Stimulated activated CD8-positive, alpha-beta memory T cell treated with anti-CD3 and anti-CD28 coated beads, Interleukin-12 subunit alpha, Interleukin-12 subunit beta, amount 100 ng/mL, for 4 hours (primary cell): ENCODE data around the gene CPE.

Experiments used
- DNase-seq: peaks from one replicate; pipeline ENCODE4 v3.0.0-alpha.2; 2020; ENCODE audit warnings: low read depth

CPE gene

DNA sequence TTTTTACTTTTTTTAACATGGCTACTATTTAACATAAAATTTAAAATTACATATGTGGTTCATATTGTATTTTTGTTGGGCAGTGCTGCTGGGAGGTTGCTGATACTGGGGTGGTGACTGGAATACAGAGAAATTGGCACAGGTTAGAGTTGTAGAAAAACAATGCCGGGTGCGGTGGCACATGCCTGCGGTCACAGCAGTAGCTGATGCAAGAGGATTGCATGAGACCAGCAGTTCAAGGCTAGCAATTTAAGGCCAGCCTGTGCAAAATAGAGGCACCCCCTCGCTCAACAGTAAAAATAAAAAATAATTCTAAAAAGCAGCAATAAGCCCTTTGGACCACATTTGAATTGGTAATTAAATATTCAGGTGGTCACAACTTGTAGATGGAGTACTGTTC, 11.8 kb upstream of the CPE start:
- DNase-seq, result no peak

DNA sequence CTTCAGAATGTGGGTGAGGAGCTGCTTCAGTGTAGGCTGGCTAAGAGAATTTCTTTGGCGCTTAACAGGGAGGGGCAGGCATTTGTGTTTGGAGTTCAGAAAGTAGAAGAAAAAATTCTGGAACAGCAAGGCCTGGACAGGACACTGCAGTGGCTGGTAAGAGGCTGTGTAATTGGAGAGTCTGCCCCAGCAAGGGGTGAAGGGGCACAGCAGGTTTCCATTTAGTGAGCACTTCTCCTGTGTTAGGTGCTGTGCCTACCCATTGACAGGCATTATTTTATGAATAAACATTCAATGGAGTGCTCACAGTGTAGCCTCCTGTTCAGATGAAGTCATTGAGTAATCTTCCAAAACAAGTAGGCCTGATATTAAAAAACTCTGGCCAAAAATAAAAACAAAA, 10.7 kb upstream of the CPE start:
- no peak for DNase-seq

DNA sequence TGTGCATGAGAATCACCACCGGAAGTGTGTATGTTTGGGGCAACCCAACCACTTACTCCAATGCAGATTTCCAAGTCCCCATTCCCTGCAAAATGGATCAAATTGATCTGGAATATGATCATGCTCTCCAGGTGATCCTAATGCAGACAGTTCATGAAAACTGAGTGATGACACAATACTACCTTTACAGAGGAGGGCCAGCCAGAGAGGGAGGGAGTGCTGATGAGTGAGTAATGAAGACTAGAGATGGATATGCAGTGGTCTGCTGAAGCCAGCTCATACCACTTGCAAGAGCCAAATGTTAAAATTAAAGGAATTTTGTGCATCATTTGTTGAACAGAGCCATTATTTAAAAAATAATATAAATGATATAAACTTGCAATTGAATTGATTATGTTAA, 10.2 kb upstream of the CPE start:
- no peak for DNase-seq

DNA sequence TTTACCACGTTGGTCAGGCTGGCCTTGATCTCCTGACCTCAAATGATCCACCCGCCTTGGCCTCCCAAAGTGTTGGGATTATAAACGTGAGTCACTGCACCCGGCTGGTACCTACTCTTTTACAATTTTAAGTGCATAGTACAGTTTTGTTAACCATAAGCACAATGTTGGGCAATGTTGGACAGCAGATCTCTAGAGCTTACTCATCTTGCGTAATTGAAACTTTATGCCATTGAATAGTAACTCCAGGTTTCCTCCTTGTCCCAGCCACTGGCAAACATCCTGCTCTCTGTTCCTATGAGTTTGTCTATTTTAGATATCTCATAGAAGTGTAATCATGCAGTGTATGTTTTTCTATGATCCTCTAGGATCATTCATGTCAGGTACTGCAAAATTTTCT, 9.3 kb upstream of the CPE start:
- no peak for DNase-seq

DNA sequence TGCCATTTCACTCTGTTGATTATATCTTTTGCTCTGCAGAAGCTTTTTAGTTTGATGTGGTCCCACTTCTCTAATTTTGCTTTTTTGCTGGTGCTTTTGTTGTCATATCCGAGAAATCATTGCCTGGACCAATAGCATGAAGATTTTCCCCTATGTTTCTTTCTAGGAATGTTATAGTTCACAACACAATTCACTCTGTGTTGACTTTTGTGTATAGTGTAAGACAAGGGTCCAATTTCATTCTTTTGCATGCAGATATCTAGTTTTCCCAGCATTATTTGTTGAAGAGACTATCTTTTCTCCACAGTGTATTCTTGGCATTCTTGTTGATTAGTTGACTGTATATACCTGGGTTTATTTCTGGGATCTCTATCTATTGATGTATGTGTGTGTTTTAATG, 8.3 kb upstream of the CPE start:
- no peak for DNase-seq

DNA sequence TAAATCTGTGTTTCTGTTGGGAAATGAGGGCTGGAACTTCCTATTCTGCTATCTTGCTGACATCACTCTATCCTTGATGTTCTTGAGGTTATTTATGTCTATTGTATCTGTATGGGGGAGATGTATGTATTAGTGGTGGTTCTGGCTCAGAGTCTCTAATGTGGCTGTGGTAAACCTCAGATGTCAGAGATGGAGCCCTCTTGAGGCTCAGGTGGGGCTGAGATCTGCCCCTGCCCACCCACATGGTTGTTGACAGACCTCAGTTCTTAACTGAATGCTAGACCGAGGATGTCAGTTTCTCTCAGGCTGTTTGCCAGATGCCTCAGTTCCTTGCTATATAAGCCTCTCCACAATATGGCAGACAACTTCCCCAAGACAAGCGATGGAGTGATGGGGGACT, 3.3 kb upstream of the CPE start:
- no peak for DNase-seq

DNA sequence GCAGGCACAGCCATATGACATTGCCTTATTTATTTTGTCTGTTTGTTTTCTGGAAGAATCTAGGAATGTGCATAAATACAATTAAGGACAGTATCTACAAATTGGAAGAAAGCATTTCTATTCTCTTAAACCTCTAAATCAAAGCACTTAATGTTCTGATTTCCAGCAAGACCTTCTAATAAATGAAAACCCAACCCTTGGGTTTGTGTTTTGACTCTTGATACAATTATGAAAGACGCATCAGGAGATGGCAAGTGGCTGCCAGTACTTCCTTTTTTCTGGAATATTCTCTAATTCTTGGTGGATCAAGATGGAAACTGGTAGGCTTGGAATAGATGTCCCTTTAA, 437 bp upstream of the CPE start:
- no peak for DNase-seq

DNA sequence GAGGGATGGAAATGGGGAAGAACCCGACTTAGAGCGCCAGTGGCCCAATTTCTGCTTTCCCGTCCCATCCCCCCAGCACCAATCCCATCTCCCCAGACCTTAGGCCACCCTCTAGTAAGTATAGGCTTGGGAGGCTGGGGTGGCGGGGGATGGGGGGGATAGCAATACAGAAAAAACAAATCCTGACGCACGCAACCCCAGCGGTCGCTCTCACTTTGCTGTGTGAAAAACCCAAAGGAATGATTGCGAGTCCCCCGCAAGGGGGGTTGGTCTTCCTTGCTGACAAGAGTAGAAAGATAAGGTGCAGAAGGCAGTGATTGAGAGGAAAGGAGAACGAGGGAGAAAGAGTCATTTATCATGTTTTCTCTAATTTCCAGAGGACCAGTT, 863 bp downstream of the CPE start:
- DNase-seq, result no peak

DNA sequence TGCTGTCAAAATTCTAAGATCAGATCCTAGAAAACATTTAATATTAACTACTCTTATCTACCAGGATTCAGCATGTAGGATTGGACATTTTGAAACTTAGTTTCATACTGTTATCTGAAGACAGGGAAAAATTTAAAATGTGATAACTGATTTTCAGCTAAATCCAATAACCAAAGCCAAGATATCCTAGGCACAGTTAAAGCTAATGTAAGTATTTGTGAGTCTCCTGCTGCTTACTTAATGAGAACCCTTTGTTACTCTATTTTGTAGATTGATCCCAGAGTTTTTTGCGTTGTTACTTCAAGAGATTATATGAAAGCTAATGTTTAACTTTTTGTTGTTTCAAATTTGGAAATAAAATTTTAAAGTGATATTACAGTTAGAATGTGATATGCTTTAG, 2.0 kb downstream of the CPE start:
- no peak for DNase-seq

DNA sequence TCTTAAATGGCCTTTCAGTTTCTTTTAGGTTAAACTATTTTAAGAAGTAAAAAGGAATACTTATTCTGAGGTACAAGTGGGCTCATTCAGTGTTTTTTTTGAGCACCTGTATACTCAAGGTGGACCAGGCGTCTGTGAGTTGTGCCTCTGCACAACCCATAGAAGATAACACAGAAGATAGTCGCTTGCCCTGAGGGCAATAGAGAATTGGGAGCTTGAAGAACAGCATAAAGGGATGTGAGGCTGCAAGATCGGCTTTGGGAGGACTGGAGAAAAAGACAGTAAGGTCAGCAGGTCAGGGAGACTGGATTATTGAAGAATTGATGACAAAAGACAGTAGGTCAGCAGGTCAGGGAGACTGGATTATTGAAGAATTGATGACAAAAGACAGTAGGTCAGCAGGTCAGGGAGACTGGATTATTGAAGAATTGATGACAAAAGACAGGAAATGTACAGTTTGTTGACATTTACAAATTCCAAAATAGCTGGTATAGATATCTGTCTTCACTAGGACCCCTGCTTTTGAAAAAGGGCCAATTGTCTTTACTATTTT, 3.1 kb downstream of the CPE start:
- no peak for DNase-seq

DNA sequence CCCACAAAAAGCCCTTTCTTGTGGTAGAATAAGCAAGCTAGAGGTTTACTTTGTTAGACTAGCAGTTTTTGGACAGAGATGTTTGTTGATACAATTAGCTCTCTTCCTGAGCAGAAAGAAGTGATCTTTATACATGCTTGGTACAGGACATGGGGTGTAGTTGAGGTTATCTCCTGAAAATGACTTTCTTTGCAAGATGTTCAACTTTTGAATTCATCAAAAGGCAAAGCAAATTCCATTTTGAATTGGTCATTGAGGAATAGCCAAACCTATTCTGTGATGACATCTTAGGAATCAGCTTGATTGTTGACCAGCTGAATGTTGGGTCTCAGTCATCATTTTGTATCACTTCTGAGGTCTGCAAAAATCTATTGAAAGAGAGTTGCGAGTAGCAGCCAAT, 3.8 kb downstream of the CPE start:
- DNase-seq, result no peak

DNA sequence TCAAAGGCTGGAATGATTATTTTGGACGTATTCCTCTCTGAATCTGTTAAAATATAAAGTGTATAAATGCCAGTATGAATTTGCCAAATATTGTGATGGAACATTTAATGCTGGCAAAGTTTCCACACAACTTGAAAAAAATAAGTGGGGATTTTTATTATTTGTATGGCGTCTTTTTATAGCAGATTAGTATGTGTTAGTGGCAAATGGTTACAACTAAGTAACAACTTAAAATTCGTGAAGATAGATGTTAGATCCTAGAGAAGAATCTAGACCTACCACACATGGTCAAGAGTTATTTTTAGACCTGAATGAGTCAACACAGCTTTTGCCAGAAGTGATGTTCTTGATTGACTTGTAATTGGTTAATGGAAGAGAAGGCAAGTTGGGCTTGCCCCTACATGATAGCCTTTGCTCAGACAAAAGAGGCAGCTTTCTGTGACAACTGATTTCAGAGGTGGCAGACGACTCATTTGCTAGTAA, 4.8 kb downstream of the CPE start:
- DNase-seq, result no peak

DNA sequence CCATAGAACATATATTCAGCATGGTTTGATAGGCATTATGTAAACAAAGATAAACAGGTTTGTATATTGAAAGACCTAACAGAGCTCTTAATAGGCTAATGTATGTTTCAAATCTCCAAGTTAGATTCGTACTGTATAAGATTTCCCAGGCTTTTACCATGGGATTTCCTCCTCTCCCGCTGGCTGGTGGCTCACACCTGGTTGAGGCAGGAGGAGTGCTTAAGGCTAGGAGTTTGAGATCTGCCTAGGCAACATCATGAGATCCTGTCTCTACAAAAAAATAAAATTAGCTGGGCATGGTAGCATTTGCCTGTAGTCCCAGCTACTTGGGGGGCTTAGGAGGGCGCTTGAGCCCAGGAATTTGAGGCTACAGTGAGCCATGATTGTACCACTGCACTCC, 5.4 kb downstream of the CPE start:
- no peak for DNase-seq

DNA sequence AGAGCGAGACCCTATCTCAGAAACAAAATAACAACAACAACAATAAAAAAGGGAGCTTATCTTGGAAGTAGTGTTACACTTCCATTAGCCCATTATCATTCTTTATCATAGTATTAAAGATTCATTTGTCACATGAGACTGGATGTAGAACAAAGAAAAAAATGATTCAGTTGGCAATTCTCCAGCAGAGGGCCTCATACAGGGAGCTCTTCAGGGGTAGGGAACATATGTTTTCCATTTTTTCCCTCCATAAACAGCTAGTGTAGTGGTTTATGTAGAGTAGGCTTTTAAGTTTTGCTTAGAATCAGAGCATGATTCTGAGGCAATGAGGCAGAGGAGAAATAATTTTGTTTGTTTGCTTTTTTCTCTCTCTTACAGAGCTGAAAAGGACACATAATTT, 5.8 kb downstream of the CPE start:
- no peak for DNase-seq

DNA sequence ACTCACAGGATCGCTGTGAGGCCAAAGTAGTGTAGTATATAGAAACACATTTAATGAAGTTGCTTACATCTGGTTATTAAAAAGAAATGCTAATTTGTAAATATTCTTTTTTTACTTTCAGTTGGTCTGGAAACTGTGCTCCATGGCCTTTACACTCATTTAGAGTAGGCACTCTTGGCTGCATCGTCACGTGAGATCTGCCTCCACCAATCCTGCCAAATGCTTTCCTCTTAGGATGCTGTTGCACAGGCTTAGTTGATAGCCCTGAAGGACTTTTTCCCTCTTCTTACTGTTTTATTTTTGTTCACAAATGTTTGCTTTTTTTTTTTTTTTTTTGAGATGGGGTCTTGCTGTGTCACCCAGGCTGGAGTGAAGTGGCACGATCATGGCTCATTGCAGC, 6.3 kb downstream of the CPE start:
- no peak for DNase-seq

DNA sequence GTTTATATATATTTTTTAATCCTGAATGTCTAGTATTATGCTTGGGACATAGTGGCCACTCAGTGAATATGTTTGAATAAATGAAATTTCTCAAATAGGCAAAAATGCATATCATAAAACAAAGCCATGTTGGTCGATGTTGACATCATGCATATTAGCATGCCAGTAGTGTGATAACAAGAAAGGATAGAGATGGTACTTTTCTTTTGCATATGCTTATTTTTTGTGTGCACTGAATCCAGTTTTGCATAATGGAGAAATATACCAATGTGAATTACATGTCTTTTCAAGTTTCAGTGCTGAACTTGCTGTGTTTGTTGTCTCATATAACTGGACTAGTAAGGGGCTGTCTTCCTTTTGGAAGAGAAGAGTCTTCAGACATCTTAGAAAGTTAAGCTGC, 7.5 kb downstream of the CPE start:
- no peak for DNase-seq

DNA sequence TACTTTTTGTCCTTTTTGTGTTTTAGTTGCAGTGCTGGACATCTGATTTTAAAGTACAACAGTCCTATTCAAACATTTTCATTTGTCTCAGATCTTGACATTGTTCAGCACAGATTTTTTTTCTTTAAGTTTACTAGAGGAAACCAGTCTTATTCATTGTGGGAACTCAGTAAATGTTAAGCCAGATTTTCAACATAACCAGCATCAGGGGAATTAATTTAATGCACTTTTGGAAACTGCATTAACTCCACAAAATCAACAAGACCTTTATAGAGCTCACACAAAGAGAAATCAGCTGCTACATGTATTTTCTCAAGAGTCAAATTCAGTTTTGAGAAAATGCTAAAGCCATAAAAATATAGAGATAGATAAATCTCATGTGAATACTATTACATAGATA, 9.9 kb downstream of the CPE start:
- DNase-seq, result no peak

DNA sequence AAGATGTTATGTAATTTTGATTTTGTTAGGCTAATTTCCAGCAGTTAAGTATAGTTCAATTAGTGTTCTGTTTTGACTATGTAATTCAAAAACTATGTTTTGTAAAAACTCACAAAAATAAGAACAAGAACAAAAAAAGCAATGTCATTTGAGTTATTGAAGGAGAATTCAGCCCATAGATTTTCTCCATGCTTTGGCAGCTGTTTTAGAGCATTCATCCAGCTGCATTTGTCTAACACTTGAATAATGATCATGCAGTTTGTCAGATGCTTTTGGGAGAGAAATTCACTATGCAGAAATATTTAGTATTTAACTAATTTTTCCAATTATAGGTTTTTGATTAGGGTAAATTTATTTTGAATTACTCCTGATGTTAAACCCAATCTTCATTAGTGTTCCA, 14.2 kb downstream of the CPE start:
- no peak for DNase-seq

DNA sequence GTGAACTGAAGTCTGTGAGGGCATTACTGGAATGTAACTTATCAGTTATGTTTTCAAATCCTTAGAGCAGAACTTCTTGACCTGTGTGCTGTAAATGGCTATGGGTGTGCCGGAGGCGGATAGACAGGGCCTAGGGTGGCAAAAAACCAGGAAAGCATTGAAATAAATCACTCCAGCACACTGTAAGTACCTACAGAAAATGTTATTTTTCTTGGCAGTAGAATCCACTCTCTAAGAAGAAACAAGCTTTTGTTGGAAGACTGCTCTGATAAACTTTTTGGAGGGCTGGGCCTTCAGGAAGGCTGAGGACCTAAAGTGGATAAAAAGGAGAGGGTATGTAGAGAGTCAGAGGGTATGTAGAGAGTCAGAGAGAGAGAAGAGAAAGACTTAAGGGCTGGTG, 14.9 kb downstream of the CPE start:
- no peak for DNase-seq

DNA sequence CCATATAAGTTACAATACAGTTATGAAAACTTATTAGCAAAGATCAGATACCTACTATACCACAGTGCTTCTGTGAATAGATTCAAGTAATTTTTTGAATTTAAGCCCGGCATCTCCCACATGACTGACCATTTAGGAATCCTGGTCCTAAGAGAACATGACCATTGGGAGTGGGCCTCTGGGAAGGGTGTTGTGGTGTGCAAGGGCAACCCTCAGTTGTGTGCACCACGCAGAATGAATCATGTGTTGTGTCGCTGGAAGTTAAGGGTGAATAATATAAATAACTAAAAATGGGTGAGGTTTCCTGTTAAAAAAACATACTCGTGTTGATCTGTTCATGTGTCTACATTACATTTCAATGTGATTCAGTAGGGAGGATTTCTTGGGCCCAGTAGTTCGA, 15.5 kb downstream of the CPE start:
- DNase-seq, result no peak

DNA sequence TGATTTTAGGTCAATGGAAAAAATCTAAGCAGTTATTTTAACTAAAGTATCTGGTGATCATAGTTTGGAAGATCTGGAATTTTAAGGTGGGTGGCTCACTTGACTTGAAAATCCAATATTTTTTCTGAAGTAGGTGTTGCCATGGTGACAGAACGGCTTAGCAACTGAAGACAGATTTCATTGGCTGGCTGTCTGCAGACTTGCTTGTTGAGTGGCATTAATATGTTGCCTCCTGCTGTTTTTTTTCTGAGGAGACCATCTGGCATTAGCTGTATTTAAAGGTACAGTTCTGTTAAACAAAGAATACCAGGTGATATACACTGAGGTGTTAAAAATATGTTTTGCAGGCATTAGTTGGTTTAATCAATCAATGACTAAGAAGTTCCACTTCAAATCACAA, 19.8 kb downstream of the CPE start:
- DNase-seq, result no peak

DNA sequence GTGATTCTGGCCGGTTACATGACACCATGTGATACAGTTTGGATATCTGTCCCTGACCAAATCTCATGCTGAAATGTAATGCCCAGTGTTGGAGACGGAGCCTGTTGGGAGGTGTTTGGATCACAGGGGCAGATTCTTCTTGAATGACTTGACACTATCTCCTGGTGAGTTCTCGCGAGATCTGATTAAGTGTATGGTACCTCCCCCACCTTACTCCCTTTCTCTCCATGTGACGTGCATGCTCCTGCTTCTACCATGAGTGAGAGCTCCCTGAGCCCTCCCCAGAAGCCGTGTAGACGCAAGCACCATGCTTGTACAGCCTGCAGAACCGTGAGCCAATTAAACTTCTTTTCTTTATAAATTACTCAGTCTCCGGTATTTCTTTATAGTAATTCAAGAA, 23.6 kb downstream of the CPE start:
- DNase-seq, result no peak

DNA sequence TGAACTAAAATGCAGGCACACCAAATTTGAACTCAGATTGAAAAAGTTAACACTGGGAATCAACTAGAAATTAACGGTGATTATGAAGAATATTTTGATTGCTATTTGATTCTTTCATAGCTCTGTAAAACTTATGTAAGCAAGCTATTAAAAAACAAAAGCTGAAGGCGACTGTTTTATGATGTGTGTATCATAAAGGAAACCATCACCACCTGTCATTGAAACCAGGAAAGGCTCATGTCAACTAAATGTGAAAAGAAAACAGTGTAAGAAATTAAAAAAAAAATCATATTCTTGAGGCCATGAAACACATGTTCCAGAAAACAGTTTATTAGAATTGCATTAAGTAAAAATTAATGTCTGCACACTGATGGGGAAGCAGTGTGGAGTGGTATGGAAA, 24.2 kb downstream of the CPE start:
- no peak for DNase-seq

DNA sequence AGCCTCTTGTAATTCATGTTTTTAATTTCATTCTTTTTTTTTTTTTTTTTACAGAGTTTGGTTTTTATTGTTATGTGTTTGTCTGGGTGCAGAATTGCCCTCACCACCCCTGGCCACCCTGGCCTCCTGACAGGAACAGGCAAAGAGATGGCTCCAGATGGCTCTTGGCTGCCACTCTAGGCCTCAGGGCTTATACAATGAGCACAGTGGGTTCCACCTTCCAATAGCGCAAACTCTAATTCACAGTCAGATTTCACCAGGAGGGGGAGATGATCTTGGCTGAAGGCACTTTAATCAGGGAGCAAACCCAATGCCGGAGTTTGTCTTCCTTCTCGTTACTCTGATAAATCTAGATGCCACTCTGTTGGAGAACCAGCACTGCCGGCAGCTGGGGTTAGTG, 24.8 kb downstream of the CPE start:
- no peak for DNase-seq

DNA sequence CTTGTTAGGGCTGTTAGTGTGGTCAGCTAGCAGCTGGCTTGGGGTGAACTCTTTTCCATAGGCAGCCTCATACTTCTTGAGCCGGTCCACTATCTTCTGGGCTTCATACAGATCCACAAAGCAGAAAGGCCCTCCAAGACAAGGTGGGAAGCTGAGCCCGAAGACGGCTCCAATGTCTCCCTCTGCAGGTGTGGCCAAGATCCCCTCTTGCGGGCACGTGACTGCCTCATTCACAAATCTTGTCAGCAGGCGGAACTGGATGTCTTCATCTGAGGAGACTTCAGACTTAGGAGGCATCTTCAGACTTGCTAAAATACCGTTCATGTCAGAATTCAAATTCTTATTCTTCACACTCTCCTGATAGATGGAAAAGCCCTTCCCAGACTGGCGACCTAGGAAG, 25.3 kb downstream of the CPE start:
- DNase-seq, result no peak
